GM19452 (cell line): ENCODE results near the gene UBAP1.
"Not testable (repeated sequence)": the region's sequence is repeated elsewhere in the genome, so short reads cannot be mapped to it uniquely, and the experiment has no call there.

Experiments used
- ATAC-seq: cut with Tn5 transposase; IDR thresholded peaks from one replicate; pipeline ENCODE4 v1.9.1; 2021; ENCODE audit not compliant: unreplicated experiment

The UBAP1 gene

GRCh38 chr9:34256987-34257585, 78.2 kb downstream of the UBAP1 start:
- no peak for ATAC-seq

GRCh38 chr9:34259315-34259714, 80.5 kb downstream of the UBAP1 start:
- ATAC-seq: no peak

GRCh38 chr9:34262971-34263370, 84.1 kb downstream of the UBAP1 start:
- ATAC-seq: no peak

- ATAC-seq: no peak
Observed at GRCh38 chr9:34267660-34268059, 88.8 kb downstream of the UBAP1 start.

- no peak for ATAC-seq
Observed at GRCh38 chr9:34271265-34272006, 92.6 kb downstream of the UBAP1 start.

GRCh38 chr9:34272101-34272541, 93.3 kb downstream of the UBAP1 start:
- no peak for ATAC-seq

- ATAC-seq: not testable (repeated sequence)
Observed at GRCh38 chr9:34273588-34273987, 94.7 kb downstream of the UBAP1 start.

GRCh38 chr9:34275811-34276210, 97.0 kb downstream of the UBAP1 start:
- no peak for ATAC-seq

GRCh38 chr9:34276772-34277171, 97.9 kb downstream of the UBAP1 start:
- ATAC-seq: no peak

GRCh38 chr9:34279411-34279810, 100.6 kb downstream of the UBAP1 start:
- ATAC-seq: no peak

- ATAC-seq: no peak
Observed at GRCh38 chr9:34282096-34282495, 103.3 kb downstream of the UBAP1 start.

GRCh38 chr9:34289159-34289558, 110.3 kb downstream of the UBAP1 start:
- no peak for ATAC-seq

GRCh38 chr9:34291023-34291422, 112.2 kb downstream of the UBAP1 start:
- ATAC-seq: no peak

- no peak for ATAC-seq
Observed at GRCh38 chr9:34291423-34291822, 112.6 kb downstream of the UBAP1 start.

GRCh38 chr9:34292552-34292951, 113.7 kb downstream of the UBAP1 start:
- no peak for ATAC-seq

- not testable (repeated sequence) for ATAC-seq
Observed at GRCh38 chr9:34301064-34301463, 122.2 kb downstream of the UBAP1 start.
